Lower leg skin (tissue), 3 donors: Measurements from ENCODE around the gene SLC16A1.

Source experiments
- POLR2A ChIP-seq, 2 donors: fragments of 450-650 bp; IDR thresholded peaks; one replicate each; pipeline ENCODE4 v1.6.1; 2016 to 2017; ENCODE audit warnings: antibody characterized with exemption in 2 of 2, mild to moderate bottlenecking in 1 of 2, moderate library complexity in 1 of 2
- TF ChIP-seq, protein P1 (sequence below), 3 donors: fragments of 450-650 bp; IDR thresholded peaks; one replicate each; pipeline ENCODE4 v1.5.1; 2016; ENCODE audit warnings: antibody characterized with exemption in 3 of 3, mild to moderate bottlenecking in 3 of 3, moderate library complexity in 2 of 3

GRCh38 chr1:112906150-112906698 is 49.8 kb downstream of the SLC16A1 start:
- TF ChIP-seq, protein P1, sequence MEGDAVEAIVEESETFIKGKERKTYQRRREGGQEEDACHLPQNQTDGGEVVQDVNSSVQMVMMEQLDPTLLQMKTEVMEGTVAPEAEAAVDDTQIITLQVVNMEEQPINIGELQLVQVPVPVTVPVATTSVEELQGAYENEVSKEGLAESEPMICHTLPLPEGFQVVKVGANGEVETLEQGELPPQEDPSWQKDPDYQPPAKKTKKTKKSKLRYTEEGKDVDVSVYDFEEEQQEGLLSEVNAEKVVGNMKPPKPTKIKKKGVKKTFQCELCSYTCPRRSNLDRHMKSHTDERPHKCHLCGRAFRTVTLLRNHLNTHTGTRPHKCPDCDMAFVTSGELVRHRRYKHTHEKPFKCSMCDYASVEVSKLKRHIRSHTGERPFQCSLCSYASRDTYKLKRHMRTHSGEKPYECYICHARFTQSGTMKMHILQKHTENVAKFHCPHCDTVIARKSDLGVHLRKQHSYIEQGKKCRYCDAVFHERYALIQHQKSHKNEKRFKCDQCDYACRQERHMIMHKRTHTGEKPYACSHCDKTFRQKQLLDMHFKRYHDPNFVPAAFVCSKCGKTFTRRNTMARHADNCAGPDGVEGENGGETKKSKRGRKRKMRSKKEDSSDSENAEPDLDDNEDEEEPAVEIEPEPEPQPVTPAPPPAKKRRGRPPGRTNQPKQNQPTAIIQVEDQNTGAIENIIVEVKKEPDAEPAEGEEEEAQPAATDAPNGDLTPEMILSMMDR (IDR thresholded peaks at IDR 0.05), result no peak
- no peak for TF ChIP-seq POLR2A (IDR thresholded peaks at IDR 0.05)
